HCT116 (cell line): Measurements from ENCODE around the gene DIP2A. TPM values are rescaled to one million over a fixed set of nuclear protein-coding genes. Genes with fewer than 3 reads are reported as not detected.

Experiments used
- ATAC-seq: fragments of 200-7000 bp; cut with Tn5 transposase; 2 replicates; pipeline ENCODE4 v1.9.1; 2020; ENCODE audit warnings: mild to moderate bottlenecking, moderate library complexity
- BruUV-seq: library from RNA; stranded (reverse); fragments of 400-500 nt; replicated peaks from 2 replicates; lab custom pipeline; 2021; lab: Mats Ljungman, UMichigan
- CTCF ChIA-PET: fragments of 300-600 bp; sonication (Branson Sonifier 250); formaldehyde crosslinking; loops from one replicate; lab custom pipeline; 2021; ENCODE audit warnings: antibody characterized with exemption; lab: Charles Lee
- POLR2A ChIA-PET: fragments of 300-600, 350-600 bp; sonication (Branson Sonifier 250); formaldehyde crosslinking; loops from one replicate; lab custom pipeline; 2021; ENCODE audit warnings: antibody characterized with exemption; lab: Charles Lee
- RAD21 ChIA-PET, 2 experiments: fragments of 300-600 bp; sonication (Branson Sonifier 250); formaldehyde crosslinking; loops; one replicate each; lab custom pipeline; 2023; ENCODE audit warnings: low total read pairs in 2 of 2; ENCODE audit not compliant: uncharacterized antibody in 2 of 2, unreplicated experiment in 2 of 2, low non-redundant PET in 1 of 2; lab: Charles Lee
- DNase-seq: peaks from one replicate; pipeline ENCODE4 v3.0.0-alpha.2; 2010; ENCODE audit warnings: low read depth, low spot score
- H2AFZ ChIP-seq: fragments of 200-600 bp; shearing (Covaris generic), sonication (generic); 2 replicates; pipeline ENCODE4 v1.6.1; 2017; ENCODE audit warnings: low read depth, mixed run types, mixed read lengths, antibody characterized with exemption, low read length; ENCODE audit not compliant: poor library complexity, severe bottlenecking
- H3K27ac ChIP-seq: 2 replicates; pipeline ENCODE4 v1.5.1; 2012; ENCODE audit warnings: low read depth, low read length
- H3K27me3 ChIP-seq: fragments of 200-600 bp; sonication (generic); 2 replicates; pipeline ENCODE4 v1.6.1; 2016; ENCODE audit warnings: mixed run types, low read length, mixed read lengths; ENCODE audit not compliant: insufficient read depth
- H3K36me3 ChIP-seq, 2 experiments: fragments of 200-500 bp in 1 of 2; fragments of 200-600 bp in 1 of 2; sonication (Bioruptor generic) in 1 of 2; sonication (generic) in 1 of 2; 2 replicates each; pipeline versions ENCODE4 v1.5.1 to v1.6.1; 2014 to 2016; ENCODE audit warnings: low read length in 2 of 2, inconsistent platforms in 1 of 2, mixed read lengths in 1 of 2, mixed run types in 1 of 2; ENCODE audit not compliant: insufficient read depth in 2 of 2, control insufficient read depth in 1 of 2
- H3K4me1 ChIP-seq, 2 experiments: fragments of 200-600 bp in 1 of 2; sonication (generic) in 1 of 2; 2 replicates each; pipeline versions ENCODE4 v1.5.1 to v1.6.1; 2012 to 2017; ENCODE audit warnings: low read length in 2 of 2, inconsistent platforms in 1 of 2, mild to moderate bottlenecking in 1 of 2, mixed read lengths in 1 of 2, mixed run types in 1 of 2, moderate library complexity in 1 of 2; ENCODE audit not compliant: insufficient read depth in 2 of 2, control insufficient read depth in 1 of 2
- H3K4me2 ChIP-seq: fragments of 200-600 bp; sonication (generic); 2 replicates; pipeline ENCODE4 v1.6.1; 2017; ENCODE audit warnings: mixed run types, low read length, mixed read lengths
- H3K4me3 ChIP-seq, 2 experiments: fragments of 200-600 bp in 1 of 2; sonication (generic) in 1 of 2; replicated peaks in 1 of 2; 2 replicates each; pipeline ENCODE4 v1.5.1; 2011 to 2016; ENCODE audit warnings: low read length in 2 of 2, control low read depth in 1 of 2, low read depth in 1 of 2, mild to moderate bottlenecking in 1 of 2, mixed read lengths in 1 of 2, mixed run types in 1 of 2
- H3K79me2 ChIP-seq: fragments of 200-600 bp; sonication (generic); 2 replicates; pipeline ENCODE4 v1.6.1; 2017; ENCODE audit warnings: mild to moderate bottlenecking, mixed run types, low read length, moderate library complexity, mixed read lengths; ENCODE audit not compliant: insufficient read depth
- H3K9ac ChIP-seq: fragments of 200-600 bp; sonication (generic); 2 replicates; pipeline ENCODE4 v1.6.1; 2016; ENCODE audit warnings: low read length, mixed read lengths
- H3K9me2 ChIP-seq: fragments of 200-600 bp; sonication (generic), shearing (Covaris generic); 2 replicates; pipeline ENCODE4 v1.6.1; 2017; ENCODE audit warnings: mixed run types, mild to moderate bottlenecking, moderate library complexity; ENCODE audit not compliant: insufficient read depth
- H3K9me3 ChIP-seq, 2 experiments: fragments of 200-500 bp in 1 of 2; fragments of 200-600 bp in 1 of 2; sonication (Bioruptor generic) in 1 of 2; sonication (generic) in 1 of 2; 2 replicates each; pipeline ENCODE4 v1.6.1; 2014 to 2017; ENCODE audit warnings: low read length in 2 of 2, mixed read lengths in 2 of 2, inconsistent platforms in 1 of 2, low read depth in 1 of 2, mild to moderate bottlenecking in 1 of 2, mixed run types in 1 of 2, moderate library complexity in 1 of 2; ENCODE audit not compliant: control insufficient read depth in 1 of 2, insufficient read depth in 1 of 2
- H4K20me1 ChIP-seq: fragments of 200-600 bp; sonication (generic), shearing (Covaris generic); 2 replicates; pipeline ENCODE4 v1.6.1; 2017; ENCODE audit warnings: mixed run types, mild to moderate bottlenecking, moderate library complexity; ENCODE audit not compliant: insufficient read depth
- ATF3 ChIP-seq: IDR thresholded peaks from 2 replicates; pipeline ENCODE4 v1.6.1; 2012
- CBX3 ChIP-seq: IDR thresholded peaks from 2 replicates; pipeline ENCODE4 v1.6.1; 2012; ENCODE audit warnings: low read depth
- CEBPB ChIP-seq: IDR thresholded peaks from 2 replicates; pipeline ENCODE4 v1.6.1; 2012; ENCODE audit warnings: low read depth
- EGR1 ChIP-seq: IDR thresholded peaks from 2 replicates; pipeline ENCODE4 v1.6.1; 2012; ENCODE audit warnings: low read depth
- ELF1 ChIP-seq: IDR thresholded peaks from 2 replicates; pipeline ENCODE4 v1.6.1; 2012; ENCODE audit warnings: low read depth, borderline replicate concordance
- EZH2phosphoT487 ChIP-seq: fragments of 200-600 bp; IDR thresholded peaks from 2 replicates; pipeline ENCODE4 v1.6.1; 2018; ENCODE audit warnings: antibody characterized with exemption, borderline replicate concordance
- JUND ChIP-seq: IDR thresholded peaks from 2 replicates; pipeline ENCODE4 v1.6.1; 2012
- POLR2AphosphoS5 ChIP-seq: IDR thresholded peaks from 2 replicates; pipeline ENCODE4 v1.6.1; 2011; ENCODE audit warnings: mild to moderate bottlenecking, low read depth, low read length, moderate library complexity
- RAD21 ChIP-seq: IDR thresholded peaks from 2 replicates; pipeline ENCODE4 v1.6.1; 2012; ENCODE audit warnings: low read depth, mild to moderate bottlenecking
- SRF ChIP-seq: IDR thresholded peaks from 2 replicates; pipeline ENCODE4 v1.6.1; 2012; ENCODE audit warnings: low read depth
- YY1 ChIP-seq: IDR thresholded peaks from 2 replicates; pipeline ENCODE4 v1.6.1; 2011; ENCODE audit warnings: low read length, low read depth, moderate library complexity, mild to moderate bottlenecking; ENCODE audit not compliant: insufficient replicate concordance; ENCODE audit errors: extremely low read depth
- ZNF274 ChIP-seq: fragments of 200-500 bp; sonication (Bioruptor generic); IDR thresholded peaks from 2 replicates; pipeline ENCODE4 v1.6.1; 2014; ENCODE audit warnings: mild to moderate bottlenecking, low read depth, low read length, inconsistent platforms
- intact Hi-C: fragments of 100-400 bp; cut with micrococcal nuclease; formaldehyde crosslinking; loops from 2 replicates; pipeline ENCODE4 v1.10.0; 2022
- total RNA-seq: library from RNA; stranded (reverse); gene quantifications from one replicate; pipeline ENCODE4 v1.2.1, GENCODE V29; 2021; ENCODE audit not compliant: unreplicated experiment

The DIP2A gene
- total RNA-seq, 1 experiment from 2014 or later, result 39.9 TPM

DNA sequence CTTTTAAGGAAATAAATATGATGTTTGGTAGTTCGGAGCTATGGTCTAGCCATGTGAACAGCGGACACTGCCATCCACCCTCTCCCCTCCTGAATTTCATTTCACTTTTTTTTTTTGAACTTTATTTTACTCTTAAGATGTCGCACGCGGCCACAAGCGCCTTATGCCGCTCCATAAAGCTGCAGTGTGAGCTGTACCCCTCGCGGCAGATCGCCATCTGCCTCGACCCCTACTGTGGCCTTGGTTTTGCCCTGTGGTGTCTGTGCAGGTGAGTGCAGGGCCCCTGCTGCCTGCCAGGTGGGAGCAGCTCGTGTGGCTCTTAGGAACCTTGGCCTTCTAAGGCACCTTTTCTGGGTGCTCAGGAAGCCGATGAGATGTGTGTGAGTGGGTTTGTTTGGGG, 98.1 kb downstream of the DIP2A start:
- TF ChIP-seq ELF1, result no peak
- no peak for TF ChIP-seq JUND
- TF ChIP-seq SRF, result no peak
- no peak for TF ChIP-seq YY1
- TF ChIP-seq EZH2phosphoT487, result no peak
- TF ChIP-seq, all 23 proteins: peak for 0
- no peak overlapping the region for H3K4me3 ChIP-seq
- H3K79me2 ChIP-seq, result no peaks in the 10 kb centered on the region
- H3K9me2 ChIP-seq, result no peaks in the 10 kb centered on the region
- H3K4me1 ChIP-seq, result no peaks in the 10 kb centered on the region
- H3K36me3 ChIP-seq, result peaks cover 0 to 7% of the 10 kb centered on the region in 2 experiments; a peak in 1 of 4 replicates
- BruUV-seq, result no TSS peak
- no peak overlapping the region for H2AFZ ChIP-seq
- POLR2A ChIA-PET, result no interaction called here
- no peak overlapping the region for H3K9ac ChIP-seq
- no peaks in the 10 kb centered on the region for H3K9me3 ChIP-seq
- intact Hi-C loops, result no loop called here
- H3K27ac ChIP-seq, result no peak overlapping the region
- H3K27me3 ChIP-seq, result no peaks in the 10 kb centered on the region
- DNase-seq (no peak), ATAC-seq (no peak)
- H3K4me2 ChIP-seq, result no peak overlapping the region
- CTCF ChIA-PET, result no interaction called here
- no peaks in the 10 kb centered on the region for H4K20me1 ChIP-seq
- RAD21 ChIA-PET, result no interaction called here

GRCh38 chr21:46557469-46557868, 98.8 kb downstream of the DIP2A start:
- no peaks in the 10 kb centered on the region for H3K79me2 ChIP-seq
- peaks cover 0 to 7% of the 10 kb centered on the region in 2 experiments; a peak in 1 of 4 replicates for H3K36me3 ChIP-seq
- no peak overlapping the region for H3K9ac ChIP-seq
- intact Hi-C loops, result no loop called here
- ChIA-PET RAD21 (no interaction called here), CTCF (no interaction called here)
- ATAC-seq, result no peak
- H3K27me3 ChIP-seq, result no peaks in the 10 kb centered on the region
- no peaks in the 10 kb centered on the region for H3K9me2 ChIP-seq
- H4K20me1 ChIP-seq, result no peaks in the 10 kb centered on the region
- TF ChIP-seq YY1, result no peak
- no peak for TF ChIP-seq ZNF274
- no peak for TF ChIP-seq CBX3
- TF ChIP-seq EZH2phosphoT487, result no peak
- TF ChIP-seq EGR1, result no peak
- no peak for TF ChIP-seq RAD21
- no peak for TF ChIP-seq ATF3
- TF ChIP-seq CEBPB, result no peak
- TF ChIP-seq ELF1, result no peak
- TF ChIP-seq POLR2AphosphoS5, result no peak
- TF ChIP-seq, all 23 proteins: peak for 0
- no peaks in the 10 kb centered on the region for H3K4me1 ChIP-seq
- BruUV-seq, result no TSS peak
- no peak overlapping the region for H3K27ac ChIP-seq
- DNase-seq, result no peak
- no peak overlapping the region for H3K4me3 ChIP-seq
- POLR2A ChIA-PET, result no interaction called here
- no peak overlapping the region for H3K4me2 ChIP-seq
- no peak overlapping the region for H2AFZ ChIP-seq
- no peaks in the 10 kb centered on the region for H3K9me3 ChIP-seq
